Right atrium auricular region (tissue), 2 donors: ENCODE results near the gene MSMO1. TPM values are rescaled to one million over a fixed set of nuclear protein-coding genes. Genes with fewer than 3 reads are reported as not detected.
"Not testable (repeated sequence)": the region's sequence is repeated elsewhere in the genome, so short reads cannot be mapped to it uniquely, and the experiment has no call there.

Source experiments
- DNase-seq: peaks from one replicate; pipeline ENCODE4 v3.0.0-alpha.2; 2019; ENCODE audit warnings: low spot score
- H3K27ac ChIP-seq, 2 donors: fragments of 200-600 bp; sonication (generic); 1 replicate in 1 of 2; 2 replicates in 1 of 2; pipeline ENCODE4 v1.5.1; 2016 to 2019
- H3K27me3 ChIP-seq, 2 donors: fragments of 200-600 bp; sonication (generic); one replicate each; pipeline versions ENCODE4 v1.5.1 to v1.6.0; 2017 to 2019
- H3K36me3 ChIP-seq: fragments of 200-600 bp; sonication (generic); one replicate; pipeline ENCODE4 v1.5.1; 2016
- H3K4me1 ChIP-seq, 2 donors: fragments of 200-600 bp; sonication (generic); one replicate each; pipeline versions ENCODE4 v1.5.1 to v1.6.0; 2017 to 2019
- H3K4me3 ChIP-seq, 2 donors: fragments of 200-600 bp; sonication (generic); 1 replicate in 1 of 2; 2 replicates in 1 of 2; pipeline ENCODE4 v1.5.1; 2017 to 2019; ENCODE audit warnings: mild to moderate bottlenecking in 1 of 2, moderate library complexity in 1 of 2
- H3K9me3 ChIP-seq, 2 donors: fragments of 200-600 bp; sonication (generic); one replicate each; pipeline ENCODE4 v1.5.1; 2019
- CTCF ChIP-seq, 2 donors: fragments of 200-600 bp; sonication (generic); IDR thresholded peaks; one replicate each; pipeline ENCODE4 v1.5.1; 2019; ENCODE audit warnings: antibody characterized with exemption in 2 of 2
- total RNA-seq, 2 donors: library from RNA; depleted of rRNA; stranded (reverse); fragments of >200 nt; gene quantifications; one replicate each; pipeline ENCODE4 v1.1.0, GENCODE V29; 2016

MSMO1 gene
- total RNA-seq, 2 donors from 2014 or later = 11.3 to 20.3 TPM

- Histone ChIP-seq H3K36me3 (no peaks in the 10 kb centered on the region), H3K4me1 (peaks cover 0 to 13% of the 10 kb centered on the region in 2 donors), H3K27me3 (no peaks in the 10 kb centered on the region), H3K27ac (no peak overlapping the region), H3K4me3 (no peak overlapping the region), H3K9me3 (no peaks in the 10 kb centered on the region)
- DNase-seq = no peak
- no peak for TF ChIP-seq CTCF (IDR thresholded peaks at IDR 0.05)
Observed at GRCh38 chr4:165331823-165332222, 4.4 kb downstream of the MSMO1 start.

- H3K9me3 ChIP-seq = no peaks in the 10 kb centered on the region
- no peak overlapping the region for H3K4me3 ChIP-seq
- H3K4me1 ChIP-seq = peaks cover 0 to 13% of the 10 kb centered on the region in 2 donors
- TF ChIP-seq CTCF (IDR thresholded peaks at IDR 0.05) = no peak
- no peaks in the 10 kb centered on the region for H3K36me3 ChIP-seq
- H3K27ac ChIP-seq = no peak overlapping the region
- H3K27me3 ChIP-seq = no peaks in the 10 kb centered on the region
- no peak for DNase-seq
Observed at GRCh38 chr4:165332502-165332901, 5.0 kb downstream of the MSMO1 start.

- H3K9me3 ChIP-seq = no peaks in the 10 kb centered on the region
- H3K36me3 ChIP-seq = peaks cover 12% of the 10 kb centered on the region
- H3K4me3 ChIP-seq = no peak overlapping the region
- no peak for TF ChIP-seq CTCF (IDR thresholded peaks at IDR 0.05)
- no peak overlapping the region for H3K27ac ChIP-seq
- H3K4me1 ChIP-seq = no peaks in the 10 kb centered on the region
- no peaks in the 10 kb centered on the region for H3K27me3 ChIP-seq
- no peak for DNase-seq
Observed at GRCh38 chr4:165335163-165335703, 7.8 kb downstream of the MSMO1 start.

- TF ChIP-seq CTCF (IDR thresholded peaks at IDR 0.05) = no peak
Observed at GRCh38 chr4:165336743-165337142, 9.3 kb downstream of the MSMO1 start.

GRCh38 chr4:165342340-165342739, 14.9 kb downstream of the MSMO1 start:
- not testable (repeated sequence) for DNase-seq, H3K27me3 ChIP-seq, H3K4me3 ChIP-seq, H3K27ac ChIP-seq, H3K9me3 ChIP-seq, H3K4me1 ChIP-seq
- H3K36me3 ChIP-seq = peaks cover 17% of the 10 kb centered on the region

More at GRCh38 chr4:165336743-165337142, 9.3 kb downstream of the MSMO1 start:
- Histone ChIP-seq H3K9me3 (no peaks in the 10 kb centered on the region), H3K4me1 (no peaks in the 10 kb centered on the region), H3K4me3 (no peak overlapping the region), H3K36me3 (peaks cover 13% of the 10 kb centered on the region), H3K27ac (no peak overlapping the region), H3K27me3 (no peaks in the 10 kb centered on the region)
- no peak for DNase-seq

- H3K4me3 ChIP-seq = no peak overlapping the region
- no peaks in the 10 kb centered on the region for H3K27me3 ChIP-seq
- H3K9me3 ChIP-seq = no peaks in the 10 kb centered on the region
- no peak overlapping the region for H3K27ac ChIP-seq
- H3K4me1 ChIP-seq = no peaks in the 10 kb centered on the region
- peaks cover 17% of the 10 kb centered on the region for H3K36me3 ChIP-seq
- DNase-seq = no peak
- TF ChIP-seq CTCF (IDR thresholded peaks at IDR 0.05) = peak in 1 of 2 donors; percentile 31
Observed at GRCh38 chr4:165343353-165344191, 16.1 kb downstream of the MSMO1 start.
